Mesothelial cell of epicardium (in vitro differentiated cells): Measurements from ENCODE around the gene FUT8. TPM values are rescaled to one million over a fixed set of nuclear protein-coding genes. Genes with fewer than 3 reads are reported as not detected.

Source experiments
- DNase-seq, 2 experiments: peaks; one replicate each; pipeline ENCODE4 v3.0.0; 2021; ENCODE audit warnings: low spot score in 2 of 2; ENCODE audit not compliant: unreplicated experiment in 2 of 2
- H3K27ac Mint-ChIP-seq: 2 replicates; pipeline ENCODE4 v1.8.0; 2021; ENCODE audit warnings: mixed read lengths
- H3K27me3 Mint-ChIP-seq: 2 replicates; pipeline ENCODE4 v1.8.0; 2021; ENCODE audit warnings: low read depth, mixed read lengths
- H3K36me3 Mint-ChIP-seq: 2 replicates; pipeline ENCODE4 v1.8.0; 2021; ENCODE audit warnings: mixed read lengths
- H3K4me1 Mint-ChIP-seq: 2 replicates; pipeline ENCODE4 v1.8.0; 2021; ENCODE audit warnings: mixed read lengths
- H3K4me3 Mint-ChIP-seq: 2 replicates; pipeline ENCODE4 v1.8.0; 2021; ENCODE audit warnings: mild to moderate bottlenecking, moderate library complexity, mixed read lengths
- H3K9me3 Mint-ChIP-seq: 2 replicates; pipeline ENCODE4 v1.8.0; 2021; ENCODE audit warnings: mixed read lengths
- CTCF ChIP-seq: fragments of 200-600 bp; sonication (generic); IDR thresholded peaks from one replicate; pipeline ENCODE4 v1.5.0; 2021; ENCODE audit warnings: antibody characterized with exemption; ENCODE audit not compliant: unreplicated experiment
- total RNA-seq: library from RNA; stranded (reverse); gene quantifications from 3 replicates; pipeline ENCODE4 v1.2.1, GENCODE V29; 2021

FUT8 gene
- total RNA-seq, 1 donor from 2014 or later, result 49.4 TPM

GRCh38 chr14:65776193-65776852 is 363.8 kb downstream of the FUT8 start:
- Mint-ChIP-seq H3K9me3 (peaks cover 3% of the 10 kb centered on the region), H3K27me3 (peaks cover 56% of the 10 kb centered on the region), H3K27ac (no peak overlapping the region), H3K4me1 (no peaks in the 10 kb centered on the region), H3K4me3 (no peak overlapping the region), H3K36me3 (no peaks in the 10 kb centered on the region)
- DNase-seq, result no peak
- TF ChIP-seq CTCF, result no peak

- peaks cover 75% of the 10 kb centered on the region for H3K27me3 Mint-ChIP-seq
- no peaks in the 10 kb centered on the region for H3K9me3 Mint-ChIP-seq
- no peak for DNase-seq
- no peak for TF ChIP-seq CTCF
- H3K4me3 Mint-ChIP-seq, result no peak overlapping the region
- no peaks in the 10 kb centered on the region for H3K36me3 Mint-ChIP-seq
- H3K4me1 Mint-ChIP-seq, result no peaks in the 10 kb centered on the region
- H3K27ac Mint-ChIP-seq, result no peak overlapping the region
Observed at GRCh38 chr14:65780566-65780965, 368.0 kb downstream of the FUT8 start.

DNA sequence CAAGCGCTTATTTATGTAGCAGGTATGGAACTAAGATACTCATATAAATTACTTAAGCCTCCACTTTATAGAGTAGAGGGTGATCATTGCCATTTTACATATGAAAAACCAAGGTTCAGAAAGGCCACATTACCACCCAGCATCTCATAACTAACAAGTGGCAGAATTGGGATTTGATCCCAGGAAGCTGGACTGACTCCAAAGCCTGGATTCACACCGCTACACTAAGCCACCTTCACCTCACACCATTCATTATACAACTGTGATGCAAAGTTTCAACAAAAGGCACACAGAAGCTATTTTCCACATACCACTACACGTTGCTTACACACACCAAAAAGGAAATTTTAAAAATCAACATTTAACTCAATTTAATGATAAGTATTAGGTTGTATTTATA is 370.6 kb downstream of the FUT8 start:
- DNase-seq, result no peak
- Mint-ChIP-seq H3K4me3 (no peak overlapping the region), H3K9me3 (no peaks in the 10 kb centered on the region), H3K27me3 (peaks cover 68% of the 10 kb centered on the region), H3K27ac (no peak overlapping the region), H3K4me1 (no peaks in the 10 kb centered on the region), H3K36me3 (no peaks in the 10 kb centered on the region)
- no peak for TF ChIP-seq CTCF

- DNase-seq, result no peak
- Mint-ChIP-seq H3K4me1 (no peaks in the 10 kb centered on the region), H3K4me3 (no peak overlapping the region), H3K27me3 (peaks cover 65% of the 10 kb centered on the region), H3K36me3 (no peaks in the 10 kb centered on the region), H3K9me3 (no peaks in the 10 kb centered on the region), H3K27ac (no peak overlapping the region)
- TF ChIP-seq CTCF, result no peak
Observed at GRCh38 chr14:65783576-65783975, 371.0 kb downstream of the FUT8 start.

GRCh38 chr14:65784574-65784973 is 372.0 kb downstream of the FUT8 start:
- no peak for TF ChIP-seq CTCF
- H3K27me3 Mint-ChIP-seq, result peaks cover 55% of the 10 kb centered on the region
- H3K4me3 Mint-ChIP-seq, result no peak overlapping the region
- no peaks in the 10 kb centered on the region for H3K36me3 Mint-ChIP-seq
- H3K27ac Mint-ChIP-seq, result no peak overlapping the region
- DNase-seq, result no peak
- H3K9me3 Mint-ChIP-seq, result no peaks in the 10 kb centered on the region
- no peaks in the 10 kb centered on the region for H3K4me1 Mint-ChIP-seq

DNA sequence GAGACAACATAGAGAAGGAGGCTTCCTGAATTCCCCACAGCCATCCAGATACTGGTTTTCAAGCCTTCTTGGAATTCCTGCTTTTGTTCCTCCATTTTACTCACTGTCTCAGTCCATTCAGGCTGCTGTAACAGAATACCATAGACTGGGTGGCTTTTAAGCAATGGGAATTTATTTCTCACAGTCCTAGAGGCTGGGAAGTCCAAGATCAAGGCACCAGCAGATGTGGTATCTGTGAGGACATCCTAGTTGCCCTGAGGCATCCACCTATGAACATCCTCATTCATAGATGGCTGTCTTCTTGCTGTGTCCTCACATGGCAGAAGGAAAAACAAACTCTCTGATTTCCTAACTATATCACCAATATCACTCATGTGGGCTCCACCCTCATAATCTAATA is 374.9 kb downstream of the FUT8 start:
- Mint-ChIP-seq H3K9me3 (no peaks in the 10 kb centered on the region), H3K27me3 (peaks cover 33% of the 10 kb centered on the region), H3K4me1 (no peaks in the 10 kb centered on the region), H3K4me3 (no peak overlapping the region), H3K27ac (no peak overlapping the region), H3K36me3 (no peaks in the 10 kb centered on the region)
- no peak for TF ChIP-seq CTCF
- DNase-seq, result no peak
